ENCODE measurements around the gene ZFYVE1. TPM values are rescaled to one million over a fixed set of nuclear protein-coding genes. Genes with fewer than 3 reads are reported as not detected.

Gene ZFYVE1
- total RNA-seq, 2 experiments from 2014 or later: 11.5 to 14.3 TPM

DNA sequence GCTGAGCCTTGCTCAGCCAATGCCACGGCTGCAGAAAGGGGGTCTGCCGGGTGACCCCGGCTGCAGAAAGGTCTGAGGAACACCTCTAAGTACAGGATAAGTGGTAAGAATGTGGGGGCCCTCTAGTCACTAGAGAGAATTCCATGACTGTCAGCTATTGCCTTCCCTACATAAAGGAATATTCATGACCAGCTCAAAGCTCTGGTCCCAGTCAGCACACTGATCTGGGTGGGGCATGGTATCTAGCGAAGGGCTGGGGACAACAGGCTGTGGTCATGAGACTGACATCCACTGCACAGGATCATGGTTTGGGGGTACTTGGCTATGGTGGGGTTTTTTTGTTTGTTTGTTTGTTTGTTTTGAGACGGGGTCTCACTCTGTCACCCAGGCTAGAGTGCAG is 58.6 kb downstream of the ZFYVE1 start:
- no peaks in the 10 kb centered on the region for H3K79me2 ChIP-seq (ENCODE audit: insufficient read depth, low read depth, low read length)
- BruUV-seq (replicated peaks): no TSS peak
- H3K27ac ChIP-seq (ENCODE audit: low read depth, low read length, poor library complexity, severe bottlenecking): no peak overlapping the region
- DNase-seq (ENCODE audit: low spot score): no peak
- TF ChIP-seq, protein P1, sequence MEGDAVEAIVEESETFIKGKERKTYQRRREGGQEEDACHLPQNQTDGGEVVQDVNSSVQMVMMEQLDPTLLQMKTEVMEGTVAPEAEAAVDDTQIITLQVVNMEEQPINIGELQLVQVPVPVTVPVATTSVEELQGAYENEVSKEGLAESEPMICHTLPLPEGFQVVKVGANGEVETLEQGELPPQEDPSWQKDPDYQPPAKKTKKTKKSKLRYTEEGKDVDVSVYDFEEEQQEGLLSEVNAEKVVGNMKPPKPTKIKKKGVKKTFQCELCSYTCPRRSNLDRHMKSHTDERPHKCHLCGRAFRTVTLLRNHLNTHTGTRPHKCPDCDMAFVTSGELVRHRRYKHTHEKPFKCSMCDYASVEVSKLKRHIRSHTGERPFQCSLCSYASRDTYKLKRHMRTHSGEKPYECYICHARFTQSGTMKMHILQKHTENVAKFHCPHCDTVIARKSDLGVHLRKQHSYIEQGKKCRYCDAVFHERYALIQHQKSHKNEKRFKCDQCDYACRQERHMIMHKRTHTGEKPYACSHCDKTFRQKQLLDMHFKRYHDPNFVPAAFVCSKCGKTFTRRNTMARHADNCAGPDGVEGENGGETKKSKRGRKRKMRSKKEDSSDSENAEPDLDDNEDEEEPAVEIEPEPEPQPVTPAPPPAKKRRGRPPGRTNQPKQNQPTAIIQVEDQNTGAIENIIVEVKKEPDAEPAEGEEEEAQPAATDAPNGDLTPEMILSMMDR (conservative IDR thresholded peaks at IDR 0.05; ENCODE audit: low read length): no peak
- no peak for TF ChIP-seq EZH2phosphoT487 (IDR thresholded peaks at IDR 0.05; ENCODE audit: borderline replicate concordance, low read depth, low read length)
- no peak overlapping the region for H3K4me2 ChIP-seq (ENCODE audit: low read length)
- H3K36me3 ChIP-seq (ENCODE audit: insufficient read depth, low read length): peaks cover 21% of the 10 kb centered on the region
- H3K4me1 ChIP-seq (ENCODE audit: insufficient read depth, low read length, poor library complexity, severe bottlenecking): no peaks in the 10 kb centered on the region
- intact Hi-C loops (cut with micrococcal nuclease; ENCODE audit: unreplicated experiment): no loop called here
- ChIA-PET CTCF (ENCODE audit: unreplicated experiment) (no interaction called here), POLR2A (no interaction called here)
- no peaks in the 10 kb centered on the region for H4K20me1 ChIP-seq (ENCODE audit: insufficient read depth, low read length)
- no peaks in the 10 kb centered on the region for H3K9me2 ChIP-seq (ENCODE audit: insufficient read depth, low read length)
- H3K4me3 ChIP-seq (ENCODE audit: low read depth, low read length, poor library complexity, severe bottlenecking): no peak overlapping the region
- no peaks in the 10 kb centered on the region for H3K9me3 ChIP-seq (ENCODE audit: low read length)
- no peak overlapping the region for H2AFZ ChIP-seq (ENCODE audit: low read length)

DNA sequence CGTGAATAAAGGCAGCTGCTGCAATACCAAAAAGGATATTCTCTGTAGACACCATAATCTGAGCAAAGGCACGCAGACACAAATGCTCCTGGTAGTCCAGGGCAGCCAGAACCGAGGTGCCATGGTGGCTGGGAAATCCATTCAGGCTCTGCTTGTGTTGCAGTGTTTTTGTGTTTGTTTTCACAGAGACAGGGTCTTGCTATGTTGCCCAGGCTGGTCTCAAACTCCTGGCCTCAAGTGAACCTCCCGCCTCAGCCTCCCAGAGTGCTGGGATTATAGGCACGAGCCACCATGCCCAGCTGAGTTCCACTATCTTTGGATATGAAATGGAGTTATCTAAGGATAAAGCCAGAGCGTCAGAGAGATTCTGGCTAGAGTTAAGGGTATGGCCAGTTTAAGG is 60.9 kb downstream of the ZFYVE1 start:
- H3K27ac ChIP-seq (ENCODE audit: low read depth, low read length, poor library complexity, severe bottlenecking): no peak overlapping the region
- H4K20me1 ChIP-seq (ENCODE audit: insufficient read depth, low read length): no peaks in the 10 kb centered on the region
- no peak overlapping the region for H3K4me3 ChIP-seq (ENCODE audit: low read depth, low read length, poor library complexity, severe bottlenecking)
- peaks cover 37% of the 10 kb centered on the region for H3K36me3 ChIP-seq (ENCODE audit: insufficient read depth, low read length)
- no TSS peak for BruUV-seq (replicated peaks)
- H3K79me2 ChIP-seq (ENCODE audit: insufficient read depth, low read depth, low read length): no peaks in the 10 kb centered on the region
- DNase-seq (ENCODE audit: low spot score): no peak
- no peaks in the 10 kb centered on the region for H3K9me3 ChIP-seq (ENCODE audit: low read length)
- no peak overlapping the region for H3K4me2 ChIP-seq (ENCODE audit: low read length)
- ChIA-PET CTCF (ENCODE audit: unreplicated experiment) (no interaction called here), POLR2A (no interaction called here)
- no peaks in the 10 kb centered on the region for H3K4me1 ChIP-seq (ENCODE audit: insufficient read depth, low read length, poor library complexity, severe bottlenecking)
- intact Hi-C loops (cut with micrococcal nuclease; ENCODE audit: unreplicated experiment): no loop called here
- TF ChIP-seq, protein P1 (conservative IDR thresholded peaks at IDR 0.05; ENCODE audit: low read length): no peak
- TF ChIP-seq EZH2phosphoT487 (IDR thresholded peaks at IDR 0.05; ENCODE audit: borderline replicate concordance, low read depth, low read length): no peak
- no peaks in the 10 kb centered on the region for H3K9me2 ChIP-seq (ENCODE audit: insufficient read depth, low read length)
- H2AFZ ChIP-seq (ENCODE audit: low read length): no peak overlapping the region

DNA sequence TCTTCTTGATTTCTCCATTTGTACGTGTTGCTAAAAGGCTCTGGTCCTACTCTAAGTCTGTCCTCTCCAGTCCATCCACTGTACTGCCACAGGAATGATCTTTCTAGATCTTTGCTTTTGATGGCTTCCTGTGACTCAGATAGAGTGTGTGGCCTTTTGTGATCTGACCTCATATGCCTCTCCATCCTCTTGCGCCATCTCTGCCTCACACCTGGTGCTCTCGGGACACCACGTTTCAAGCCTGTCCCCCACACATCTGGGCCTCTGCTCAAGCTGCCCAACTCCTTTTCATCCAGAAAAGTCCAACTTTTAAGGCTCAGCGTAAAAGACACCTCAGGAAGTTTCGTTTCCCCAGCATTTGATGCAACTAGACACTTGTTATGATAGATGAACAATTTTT is 61.7 kb downstream of the ZFYVE1 start:
- no peak overlapping the region for H3K27ac ChIP-seq (ENCODE audit: low read depth, low read length, poor library complexity, severe bottlenecking)
- no peak for TF ChIP-seq EZH2phosphoT487 (IDR thresholded peaks at IDR 0.05; ENCODE audit: borderline replicate concordance, low read depth, low read length)
- TF ChIP-seq, protein P1 (conservative IDR thresholded peaks at IDR 0.05; ENCODE audit: low read length): no peak
- BruUV-seq (replicated peaks): no TSS peak
- H3K9me3 ChIP-seq (ENCODE audit: low read length): no peaks in the 10 kb centered on the region
- no peak overlapping the region for H2AFZ ChIP-seq (ENCODE audit: low read length)
- DNase-seq (ENCODE audit: low spot score): no peak
- H3K36me3 ChIP-seq (ENCODE audit: insufficient read depth, low read length): peaks cover 37% of the 10 kb centered on the region
- no peaks in the 10 kb centered on the region for H3K79me2 ChIP-seq (ENCODE audit: insufficient read depth, low read depth, low read length)
- no peaks in the 10 kb centered on the region for H3K9me2 ChIP-seq (ENCODE audit: insufficient read depth, low read length)
- no peaks in the 10 kb centered on the region for H3K4me1 ChIP-seq (ENCODE audit: insufficient read depth, low read length, poor library complexity, severe bottlenecking)
- ChIA-PET POLR2A (no interaction called here), CTCF (ENCODE audit: unreplicated experiment) (no interaction called here)
- intact Hi-C loops (cut with micrococcal nuclease; ENCODE audit: unreplicated experiment): no loop called here
- H3K4me3 ChIP-seq (ENCODE audit: low read depth, low read length, poor library complexity, severe bottlenecking): no peak overlapping the region
- H4K20me1 ChIP-seq (ENCODE audit: insufficient read depth, low read length): no peaks in the 10 kb centered on the region
- H3K4me2 ChIP-seq (ENCODE audit: low read length): no peak overlapping the region

Data from OCI-LY7 (cell line).